HG03565 (cell line): ENCODE data around the gene AKNA.

Experiments
- ATAC-seq: cut with Tn5 transposase; IDR thresholded peaks from one replicate; pipeline ENCODE4 v1.9.1; 2021; ENCODE audit warnings: mild to moderate bottlenecking, moderate library complexity; ENCODE audit not compliant: unreplicated experiment

AKNA gene

GRCh38 chr9:114376586-114377445 is 11.0 kb downstream of the AKNA start:
- no peak for ATAC-seq

- no peak for ATAC-seq
Measured at GRCh38 chr9:114375386-114376175, 12.2 kb downstream of the AKNA start.

DNA sequence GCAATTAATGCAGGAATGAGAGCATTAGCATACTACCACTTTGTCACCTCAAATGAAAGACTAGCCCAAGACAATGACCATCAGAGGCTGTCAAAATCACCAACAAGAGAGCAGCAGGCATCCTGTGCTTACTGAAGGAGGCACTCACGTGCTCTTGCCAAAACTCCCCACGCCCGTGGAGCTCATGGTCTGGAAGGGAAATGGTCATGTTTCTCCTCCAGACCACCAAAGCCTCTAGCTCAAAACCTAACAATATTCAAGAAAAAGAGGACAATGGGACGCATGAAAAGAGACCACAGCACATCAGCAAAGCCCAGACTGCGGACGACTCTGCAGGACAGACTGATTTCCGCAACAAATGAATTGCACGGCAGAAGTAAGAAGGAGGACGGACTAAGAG is 12.8 kb downstream of the AKNA start:
- ATAC-seq = no peak

- no peak for ATAC-seq
Measured at GRCh38 chr9:114373960-114374730, 13.6 kb downstream of the AKNA start.

DNA sequence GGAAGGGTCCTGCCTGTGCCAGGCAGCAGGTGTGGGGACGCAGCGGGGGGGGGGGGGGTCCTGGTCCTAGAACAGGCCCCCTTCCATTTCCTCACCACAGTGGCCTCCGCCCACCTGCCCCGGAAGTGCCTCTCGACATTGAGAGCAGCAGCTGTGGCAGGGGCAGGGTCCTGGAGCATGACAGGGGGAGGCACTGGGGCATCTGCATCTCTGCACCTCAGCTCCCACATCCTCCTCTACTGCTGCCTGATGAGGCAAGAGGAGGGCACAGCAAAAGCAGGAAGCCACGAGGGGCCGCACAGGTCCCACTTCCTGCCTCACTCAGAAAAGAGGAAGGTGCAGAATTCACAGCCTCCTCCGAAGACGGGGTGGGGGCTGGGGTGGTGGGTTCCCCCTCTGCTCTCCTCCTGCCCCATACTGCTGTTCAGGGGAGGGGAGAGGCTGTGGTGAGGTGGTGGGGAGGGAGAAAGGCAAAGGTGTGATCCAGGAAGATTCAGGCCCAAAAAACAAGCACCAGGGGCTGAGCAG is 14.8 kb downstream of the AKNA start:
- peak; percentile 89 for ATAC-seq

DNA sequence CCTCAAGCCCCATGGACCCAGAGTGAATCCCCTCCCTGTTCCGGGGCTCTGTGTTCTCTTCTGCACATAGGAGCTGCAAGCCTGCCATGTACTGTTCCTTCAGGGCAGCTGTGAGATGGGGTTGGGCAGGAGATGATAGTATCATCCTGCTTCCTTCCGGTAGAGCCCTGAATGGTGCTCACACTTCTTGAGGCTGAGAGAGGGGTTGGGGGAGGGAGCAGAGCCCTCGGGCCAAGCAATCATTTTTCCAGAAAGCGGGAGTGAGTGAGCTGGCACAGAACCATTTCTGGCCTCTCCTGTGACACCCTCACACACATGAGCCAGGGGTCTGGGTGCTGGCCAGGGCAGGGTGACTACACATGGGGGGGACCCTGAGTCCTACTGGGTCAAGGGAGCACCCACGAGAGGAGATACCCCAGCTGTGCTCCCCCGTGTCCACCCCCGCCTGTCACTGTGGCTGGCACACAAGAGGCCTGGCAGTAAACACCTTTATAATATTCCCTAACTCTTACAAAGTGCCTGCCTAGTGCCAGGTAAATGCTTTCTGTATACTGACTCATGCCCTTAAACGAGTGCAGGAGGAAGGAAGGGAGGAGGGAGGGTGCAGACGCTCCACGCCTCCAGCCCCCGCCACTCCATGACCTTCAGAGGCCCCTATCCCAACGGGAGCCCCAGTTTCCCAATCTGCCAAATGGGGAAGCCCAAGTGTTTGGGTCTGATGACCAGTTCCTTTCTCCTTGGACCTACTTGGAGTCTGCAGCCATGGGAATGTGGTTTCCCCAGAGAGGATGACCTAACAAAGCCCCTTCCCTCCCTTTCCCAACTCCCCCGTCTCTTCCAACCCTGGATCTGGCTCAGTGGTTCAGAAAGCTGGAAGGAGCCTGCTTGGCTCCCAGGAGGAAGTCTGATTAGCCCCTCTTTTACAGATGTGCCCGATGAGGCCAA is 15.5 kb downstream of the AKNA start:
- ATAC-seq = no peak

DNA sequence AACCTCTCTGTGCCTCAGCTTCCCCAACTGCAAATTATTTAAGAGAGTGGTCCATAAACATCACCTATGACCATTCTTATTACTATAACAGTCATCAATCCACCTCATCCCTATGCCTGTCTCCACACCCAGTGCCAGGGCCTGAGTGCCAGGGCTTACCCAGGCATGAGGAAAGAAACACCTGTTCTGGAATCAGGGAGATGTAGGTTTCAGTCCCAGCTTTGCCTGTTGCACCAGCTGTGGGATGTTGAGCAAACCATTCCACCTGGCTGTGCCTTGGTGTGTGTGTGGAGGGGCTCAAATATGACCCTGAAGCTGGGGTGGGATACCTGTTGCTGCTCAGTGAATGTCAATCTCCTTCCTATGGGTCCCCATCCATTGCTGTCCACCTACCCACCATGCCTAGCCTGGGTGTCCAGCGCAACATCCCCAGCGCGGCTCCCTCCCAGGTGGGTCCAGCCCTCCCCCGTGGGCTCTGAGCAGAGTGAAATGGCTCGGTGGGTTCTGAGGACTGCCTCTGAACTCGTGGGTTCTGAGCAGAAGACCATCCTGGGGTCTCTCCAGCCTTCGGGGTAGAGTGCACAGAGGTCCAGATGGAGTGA is 16.3 kb downstream of the AKNA start:
- ATAC-seq = no peak

- ATAC-seq = no peak
Measured at GRCh38 chr9:114370968-114371320, 16.8 kb downstream of the AKNA start.

- no peak for ATAC-seq
Measured at GRCh38 chr9:114370251-114370967, 17.4 kb downstream of the AKNA start.

DNA sequence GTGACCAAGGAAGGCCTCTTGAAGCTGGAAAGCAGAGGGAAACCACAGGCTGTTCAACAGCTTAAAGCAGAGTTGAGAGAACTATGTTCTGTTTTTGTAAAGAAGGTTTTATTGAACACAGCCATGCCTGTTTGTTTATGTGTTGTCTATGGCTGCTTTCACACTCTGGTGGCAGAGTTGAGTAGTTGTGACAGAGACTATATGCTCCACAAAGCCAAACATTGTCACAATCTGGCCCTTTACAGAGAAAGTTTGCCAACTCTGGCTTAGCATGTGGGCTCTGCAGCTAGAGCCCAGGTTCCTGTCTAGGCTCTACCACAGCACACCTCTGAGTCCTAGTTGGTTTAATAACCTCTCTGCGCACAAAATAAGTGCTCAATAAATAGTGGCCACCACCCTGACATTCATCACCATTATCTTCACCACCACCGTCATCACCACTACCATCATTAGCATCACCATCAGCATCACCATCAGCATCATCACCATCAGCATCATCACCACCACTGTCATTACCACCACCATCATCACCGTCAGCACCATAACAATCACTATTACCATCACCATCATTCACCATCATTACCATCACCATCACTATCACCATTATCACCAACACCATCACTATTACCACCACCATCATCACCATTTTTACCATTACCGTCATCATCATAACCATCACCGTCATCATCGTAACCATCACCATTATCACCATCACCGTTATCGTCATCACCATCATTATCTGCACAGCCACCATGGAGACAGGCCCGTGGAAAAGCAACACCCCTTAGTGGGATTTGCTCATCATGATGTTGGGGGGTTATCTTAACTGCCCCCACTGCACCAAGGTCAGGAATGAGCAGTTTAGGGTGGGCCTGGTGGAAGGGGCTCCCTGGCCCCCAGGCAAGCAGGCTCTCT is 18.3 kb downstream of the AKNA start:
- no peak for ATAC-seq

DNA sequence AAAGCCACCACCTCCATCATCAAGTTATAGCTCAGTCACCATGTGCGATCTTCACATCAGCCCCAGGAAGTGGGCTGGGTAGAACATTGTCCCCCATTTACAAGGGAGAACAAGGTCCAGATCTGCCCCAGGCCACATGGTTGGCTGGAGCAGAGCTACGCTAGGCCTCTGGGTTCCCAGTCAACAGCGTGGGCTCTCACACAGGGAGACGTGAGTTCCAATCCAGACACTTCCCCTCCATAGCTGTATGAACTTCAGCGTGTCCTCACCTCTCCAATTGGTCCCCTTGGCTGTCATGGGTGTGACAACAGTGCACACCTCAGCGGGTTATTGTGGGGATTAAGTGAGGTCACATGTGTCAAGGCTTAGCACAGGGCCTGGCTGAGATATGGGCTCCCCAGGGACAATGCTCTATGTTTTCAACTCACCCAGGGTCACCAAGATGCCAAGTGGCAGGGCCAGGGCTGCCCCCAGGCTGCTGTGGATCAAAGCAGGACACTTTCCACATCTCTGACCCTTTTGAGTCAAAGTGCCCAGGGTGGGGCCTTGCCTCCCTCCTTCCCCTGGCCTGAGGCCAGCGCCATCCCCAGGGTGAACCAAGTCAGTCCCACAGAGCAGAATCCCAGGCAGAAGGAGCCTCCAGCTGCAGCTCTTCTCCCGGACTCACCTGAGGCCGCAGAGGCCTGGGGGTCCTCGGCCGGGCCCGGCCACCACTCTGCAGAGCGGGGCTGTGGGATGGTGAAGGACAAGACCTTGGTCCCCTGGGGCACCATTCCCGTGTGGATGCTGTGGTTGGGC is 19.8 kb downstream of the AKNA start:
- ATAC-seq = no peak

DNA sequence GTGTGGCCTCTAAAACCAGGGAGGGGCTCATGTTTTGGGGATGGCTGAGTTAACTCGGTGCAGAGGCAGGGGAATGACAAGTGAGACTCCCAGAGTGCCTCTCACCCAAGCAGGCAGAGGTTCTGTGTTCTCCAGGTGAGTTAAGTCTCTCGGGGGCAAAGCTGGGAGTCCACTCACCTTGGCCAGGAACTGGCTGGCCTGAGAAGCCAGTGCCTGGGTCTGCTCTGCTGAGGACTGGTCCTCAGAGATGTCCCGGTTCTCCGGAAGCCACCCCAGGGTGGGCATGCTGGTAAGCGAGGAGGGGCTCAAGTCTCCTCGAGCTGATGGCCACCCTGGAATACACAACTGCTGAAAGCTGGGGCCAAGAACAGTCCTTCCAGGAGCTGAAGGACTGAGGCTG is 20.4 kb downstream of the AKNA start:
- ATAC-seq = no peak

GRCh38 chr9:114366334-114367128 is 21.3 kb downstream of the AKNA start:
- peak; percentile 42 for ATAC-seq

DNA sequence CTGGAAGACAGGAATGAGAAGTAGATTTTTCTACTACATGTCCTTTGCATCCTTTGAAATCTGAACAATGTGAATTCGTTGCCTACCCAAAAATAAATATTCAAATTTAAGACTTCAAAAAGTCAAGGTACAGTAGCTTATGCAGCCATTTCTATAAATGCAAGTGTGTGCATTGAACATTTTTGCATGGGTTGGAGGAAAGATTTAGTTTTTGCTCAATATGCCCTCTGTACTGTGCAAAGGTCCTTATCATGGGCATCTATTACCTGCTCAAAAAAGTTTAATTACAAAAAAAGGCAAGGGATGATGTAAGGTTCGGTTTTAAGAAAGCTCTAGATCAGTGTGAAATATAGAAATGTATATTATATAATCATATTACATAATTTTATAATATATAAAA is 22.6 kb downstream of the AKNA start:
- no peak for ATAC-seq

DNA sequence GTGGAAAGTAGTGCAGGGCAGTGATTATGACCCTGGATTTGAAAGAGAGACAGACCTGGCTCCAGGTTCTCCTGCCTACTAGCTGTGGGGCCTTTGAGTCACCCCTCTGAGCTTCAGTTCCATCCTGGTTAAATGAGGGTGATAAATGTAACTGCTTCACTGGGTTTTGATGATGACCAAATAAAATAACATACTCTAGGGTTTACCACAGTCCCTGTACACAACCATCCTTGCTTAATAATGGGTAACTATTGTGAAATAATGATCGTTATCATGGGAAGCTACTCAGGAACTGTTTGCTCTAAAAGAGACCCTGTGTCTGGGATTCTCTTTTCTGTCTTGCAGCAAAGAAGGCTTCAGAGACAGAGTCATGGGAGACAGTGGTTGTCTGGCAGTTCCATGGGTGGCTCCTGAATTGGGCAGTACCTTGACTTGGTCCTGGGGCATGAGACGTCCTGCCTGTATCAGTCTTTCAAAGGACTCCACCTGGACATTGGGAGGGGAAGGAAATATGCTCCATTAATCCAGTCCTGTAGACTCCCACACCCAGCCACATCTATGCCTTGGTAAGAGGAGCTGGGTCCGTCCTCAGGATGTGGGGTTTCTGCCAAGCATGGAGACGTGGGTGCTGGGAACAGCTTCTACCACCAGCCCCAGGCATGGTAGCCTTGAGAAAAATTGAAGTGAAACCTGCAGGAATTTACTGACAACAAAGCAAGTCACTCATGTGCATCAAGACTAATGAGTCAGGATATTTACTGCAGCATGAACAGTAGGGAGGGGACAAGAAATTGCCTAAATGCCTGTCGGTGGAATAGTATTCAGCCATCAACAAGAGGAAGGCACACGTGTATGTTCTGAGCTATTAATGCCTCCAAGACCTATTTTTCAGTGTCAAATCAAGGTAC is 23.4 kb downstream of the AKNA start:
- no peak for ATAC-seq
